ENCODE data around the gene INPP4B. TPM values are rescaled to one million over a fixed set of nuclear protein-coding genes. Genes with fewer than 3 reads are reported as not detected.

INPP4B gene
- total RNA-seq, 1 donor from 2014 or later, result 84.9 TPM

GRCh38 chr4:142348613-142349021 is 497.5 kb downstream of the INPP4B start:
- DNase-seq (ENCODE audit: low spot score), result no peak

DNA sequence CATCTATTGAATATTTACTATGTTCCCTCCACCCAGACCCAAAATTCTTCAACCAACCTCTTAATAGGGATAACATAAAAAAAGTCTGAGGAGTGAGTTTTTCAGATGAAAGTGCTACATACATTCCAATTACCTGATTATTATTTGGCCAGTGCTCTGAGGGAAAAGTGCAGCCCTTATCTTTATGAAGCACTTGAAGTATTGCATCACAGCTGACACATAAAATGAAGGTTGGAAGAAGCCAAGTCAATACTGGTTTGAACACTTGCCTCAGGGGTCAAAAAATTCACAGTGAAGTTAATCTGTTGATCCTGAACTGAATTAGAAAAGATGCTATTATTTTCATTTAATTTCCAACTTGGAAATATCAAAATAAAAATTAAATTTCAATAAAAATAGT is 498.9 kb downstream of the INPP4B start:
- DNase-seq (ENCODE audit: low spot score), result no peak

- no peak for DNase-seq (ENCODE audit: low spot score)
Measured at GRCh38 chr4:142345924-142346323, 500.2 kb downstream of the INPP4B start.

- no peak for DNase-seq (ENCODE audit: low spot score)
Measured at GRCh38 chr4:142341268-142341667, 504.8 kb downstream of the INPP4B start.

DNA sequence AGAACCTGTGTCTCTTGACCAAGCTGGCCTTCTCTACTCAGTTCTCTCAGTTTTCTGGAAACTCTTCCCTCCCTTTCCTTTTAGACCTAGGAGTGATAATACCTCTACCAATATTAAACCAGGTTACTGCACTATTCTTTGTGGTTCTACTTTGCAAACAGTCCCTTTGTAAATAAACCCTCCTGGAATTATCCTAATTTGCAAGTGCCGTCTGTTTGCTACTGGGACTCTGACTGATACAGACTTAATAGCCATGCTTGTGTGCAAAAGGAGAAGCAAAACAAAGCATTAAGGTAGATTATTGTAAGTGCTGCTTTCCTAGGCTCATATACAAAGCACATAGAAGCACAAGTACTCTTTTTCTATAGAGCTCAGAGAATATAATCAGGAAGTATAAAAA is 507.0 kb downstream of the INPP4B start:
- DNase-seq (ENCODE audit: low spot score), result no peak

DNA sequence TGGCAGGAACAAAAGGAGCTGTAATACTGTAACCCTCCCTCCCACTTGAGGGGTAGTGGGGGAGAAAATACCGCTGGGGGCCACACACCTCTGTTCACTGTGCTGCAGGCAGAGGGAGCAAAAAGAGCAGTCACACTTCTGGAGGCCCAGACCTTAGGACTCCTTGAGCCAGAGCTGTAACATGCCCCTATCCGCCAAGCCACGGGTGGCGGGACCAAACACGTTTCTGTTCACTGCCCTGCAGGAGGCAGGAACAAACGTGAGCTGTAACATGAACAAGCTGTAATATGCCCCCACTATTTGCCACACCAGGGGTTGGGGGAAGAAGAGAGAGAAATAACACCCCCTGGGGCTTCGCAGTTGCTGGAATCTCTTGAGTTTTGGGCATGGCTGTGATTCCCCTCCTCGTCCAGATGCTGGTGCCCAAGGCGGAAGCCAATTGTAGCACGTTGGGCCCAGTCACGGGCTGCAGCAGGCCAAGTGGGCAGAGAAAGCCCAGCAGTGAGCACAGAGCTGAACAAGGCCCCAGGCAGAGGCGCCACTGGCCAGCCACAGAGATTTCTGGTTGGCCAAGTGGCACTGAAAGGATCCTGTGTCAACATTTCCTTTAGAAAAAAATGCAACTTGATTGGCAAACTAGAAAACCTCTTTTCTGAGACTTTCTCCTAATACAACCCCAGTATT is 509.7 kb downstream of the INPP4B start:
- no peak for DNase-seq (ENCODE audit: low spot score)

DNA sequence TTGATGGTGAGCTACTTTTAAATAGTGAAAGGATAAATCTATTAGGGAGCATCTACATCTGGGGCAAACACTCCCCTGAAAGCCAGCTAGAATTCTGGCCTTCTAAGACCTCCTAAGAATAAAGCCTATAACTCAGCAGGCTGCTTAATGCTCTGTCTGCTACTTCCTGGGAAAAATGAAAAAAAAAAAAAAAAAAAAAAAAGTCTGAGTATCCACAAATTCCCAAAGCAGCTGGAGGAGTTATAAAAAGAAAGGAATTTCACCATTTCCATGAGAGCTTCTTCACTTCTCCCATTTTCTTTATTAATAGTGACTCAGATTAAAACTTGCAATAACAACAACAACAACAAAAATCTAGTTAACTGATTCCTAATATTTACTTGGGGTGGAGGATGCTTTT is 511.2 kb downstream of the INPP4B start:
- no peak for DNase-seq (ENCODE audit: low spot score)

DNA sequence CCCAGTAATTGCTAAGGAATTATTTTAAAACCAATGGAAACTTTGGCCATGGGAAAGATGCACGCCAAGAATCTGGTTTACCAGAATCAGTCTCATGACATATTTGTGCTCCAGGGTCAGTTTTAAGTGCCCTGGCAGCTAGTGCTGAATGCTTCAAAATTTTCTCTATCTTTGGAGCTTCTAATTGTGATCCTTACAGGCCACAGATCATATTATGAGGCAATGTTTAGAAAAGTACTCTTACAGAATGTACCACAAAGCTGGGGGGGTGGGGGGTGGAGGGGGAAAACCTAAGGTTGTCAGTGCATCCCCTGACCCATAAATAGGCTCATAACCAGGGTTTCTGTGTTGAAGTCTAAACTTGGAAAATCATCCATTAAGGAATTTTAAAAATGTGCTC is 514.5 kb downstream of the INPP4B start:
- DNase-seq (ENCODE audit: low spot score), result no peak

DNA sequence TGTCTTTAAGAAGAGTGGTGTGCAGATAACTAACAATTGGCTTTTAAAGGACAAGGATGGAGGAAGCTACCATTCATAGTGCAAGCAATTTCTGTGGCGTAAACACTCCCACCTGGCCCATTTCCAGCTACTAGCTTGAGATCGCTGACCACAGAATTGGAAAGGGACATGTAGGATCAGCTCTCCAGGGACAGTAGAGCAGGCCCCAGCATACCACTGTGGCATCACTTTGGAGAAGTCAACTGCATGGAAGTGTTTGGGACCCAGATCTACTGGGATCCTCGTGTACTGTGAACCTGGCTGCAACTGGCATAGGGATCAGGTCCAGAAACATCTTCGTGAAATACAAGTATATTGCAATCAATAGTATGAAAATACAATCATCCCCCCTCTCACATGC is 515.0 kb downstream of the INPP4B start:
- no peak for DNase-seq (ENCODE audit: low spot score)

DNA sequence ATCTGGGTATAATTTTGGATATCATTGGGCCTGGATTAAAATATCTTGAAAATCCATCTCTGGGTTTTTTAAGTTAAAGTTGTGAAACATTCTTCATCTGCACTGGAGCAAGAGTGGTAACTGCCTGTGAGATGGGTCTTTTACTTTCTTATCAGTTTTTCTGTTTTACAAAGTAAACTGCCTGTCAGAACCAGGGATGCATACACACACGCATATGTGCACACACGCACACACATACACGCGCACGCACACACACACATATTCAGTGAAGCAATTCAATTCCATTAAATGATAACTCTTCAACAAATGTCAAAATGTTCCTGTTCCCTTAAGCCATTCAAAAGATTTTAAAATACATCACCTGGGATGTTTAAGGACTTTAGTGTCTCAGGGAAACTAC is 515.8 kb downstream of the INPP4B start:
- DNase-seq (ENCODE audit: low spot score), result no peak

- DNase-seq (ENCODE audit: low spot score), result no peak
Measured at GRCh38 chr4:142329313-142329712, 516.8 kb downstream of the INPP4B start.

GRCh38 chr4:142326181-142326580 is 519.9 kb downstream of the INPP4B start:
- DNase-seq (ENCODE audit: low spot score), result no peak

- no peak for DNase-seq (ENCODE audit: low spot score)
Measured at GRCh38 chr4:142324572-142324971, 521.5 kb downstream of the INPP4B start.

GRCh38 chr4:142322996-142323395 is 523.1 kb downstream of the INPP4B start:
- no peak for DNase-seq (ENCODE audit: low spot score)

- no peak for DNase-seq (ENCODE audit: low spot score)
Measured at GRCh38 chr4:142318280-142318679, 527.8 kb downstream of the INPP4B start.

DNA sequence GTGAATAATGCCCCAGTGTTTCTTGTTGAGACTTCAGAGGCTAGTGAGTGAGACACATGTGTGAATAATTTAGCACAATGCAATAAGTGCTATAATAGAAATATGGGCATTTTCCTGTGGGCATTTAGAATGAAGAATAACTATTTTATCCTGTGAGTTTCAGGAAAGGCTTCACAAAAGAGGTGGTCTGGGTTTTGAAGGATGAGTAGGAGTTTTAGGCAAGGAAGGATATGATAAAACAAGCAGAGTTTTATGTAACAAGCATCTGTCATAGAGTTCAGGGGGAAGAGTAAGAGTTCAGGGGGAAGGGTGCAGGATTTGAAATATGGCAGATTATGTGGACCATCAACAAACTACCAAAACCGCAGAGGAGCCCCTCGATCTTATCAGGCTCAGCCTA is 529.2 kb downstream of the INPP4B start:
- no peak for DNase-seq (ENCODE audit: low spot score)

DNA sequence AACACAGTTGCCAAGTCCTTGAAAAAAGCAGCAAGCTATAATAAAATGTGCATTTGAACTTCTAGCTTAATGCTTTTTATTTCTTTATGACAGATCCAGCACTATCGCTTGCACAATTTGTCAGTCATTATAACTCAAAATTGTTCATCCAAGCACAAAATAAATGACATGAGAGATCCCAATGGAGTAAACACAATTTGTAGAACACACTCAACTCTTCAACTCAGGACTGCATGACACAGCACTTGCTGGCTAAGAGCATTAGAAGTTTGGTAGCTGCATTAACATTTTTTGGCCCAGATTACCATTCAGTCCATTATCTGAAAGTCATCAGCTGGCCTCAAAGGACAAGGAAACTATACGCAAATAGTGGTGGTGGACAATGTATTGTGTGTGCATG is 530.1 kb downstream of the INPP4B start:
- no peak for DNase-seq (ENCODE audit: low spot score)

DNA sequence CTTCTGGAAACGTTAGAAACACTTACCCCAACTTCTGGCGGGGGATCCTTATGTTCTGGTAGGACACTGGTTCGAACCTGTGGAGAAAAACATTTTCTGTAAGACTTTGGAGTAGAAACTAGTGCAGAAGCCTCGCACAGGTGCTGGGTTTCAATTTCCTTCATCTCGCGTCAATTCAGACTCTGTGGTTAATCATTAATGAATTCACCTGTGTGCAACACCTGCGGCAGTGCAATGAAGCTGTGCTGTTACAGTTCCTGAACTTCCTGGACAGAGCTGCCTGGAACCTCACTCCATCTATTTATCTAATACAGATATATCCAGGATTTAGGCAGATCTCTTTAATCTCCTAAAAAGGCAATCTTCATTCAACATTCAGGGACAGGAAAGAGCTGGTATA is 531.4 kb downstream of the INPP4B start:
- no peak for DNase-seq (ENCODE audit: low spot score)

GRCh38 chr4:142314247-142314646 is 531.9 kb downstream of the INPP4B start:
- DNase-seq (ENCODE audit: low spot score), result no peak

GRCh38 chr4:142312391-142312790 is 533.7 kb downstream of the INPP4B start:
- no peak for DNase-seq (ENCODE audit: low spot score)

DNA sequence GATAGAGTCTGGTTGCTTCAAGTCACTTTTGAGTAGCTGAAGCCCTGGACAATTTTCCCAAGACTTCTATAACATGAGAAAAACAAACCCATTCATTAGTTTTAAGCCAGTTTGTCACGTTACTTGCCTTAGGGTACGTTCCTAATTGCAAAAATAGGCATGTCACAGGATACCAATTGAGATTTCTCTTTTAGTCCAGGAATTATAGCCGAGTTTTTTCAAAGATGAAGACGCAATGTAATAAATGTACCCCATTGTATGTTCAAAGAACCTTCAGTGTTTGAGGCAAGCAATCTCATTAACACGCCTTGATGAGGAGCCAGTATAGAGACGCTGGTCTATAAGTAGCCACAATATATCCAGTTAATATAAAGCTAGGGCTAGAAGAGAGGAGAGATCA is 534.2 kb downstream of the INPP4B start:
- DNase-seq (ENCODE audit: low spot score), result no peak

DNA sequence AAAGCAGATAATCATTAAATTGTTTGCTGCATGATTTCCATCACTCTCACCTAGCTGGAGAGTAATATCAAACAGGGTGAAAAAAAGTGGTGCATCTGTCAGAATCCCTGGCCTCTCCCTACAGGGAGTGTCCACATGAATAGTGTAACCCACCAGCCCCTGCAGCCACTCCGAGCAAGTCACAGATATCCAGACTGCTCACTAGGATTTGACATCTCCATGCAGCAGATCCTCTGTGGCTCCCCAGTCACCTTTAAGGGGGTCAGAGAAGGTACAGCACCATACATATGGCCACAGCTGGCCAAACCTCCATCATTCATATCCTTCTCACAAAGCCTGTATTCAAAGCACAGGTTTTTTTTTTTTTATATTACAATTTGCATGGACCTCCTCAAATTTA is 536.3 kb downstream of the INPP4B start:
- no peak for DNase-seq (ENCODE audit: low spot score)

DNA sequence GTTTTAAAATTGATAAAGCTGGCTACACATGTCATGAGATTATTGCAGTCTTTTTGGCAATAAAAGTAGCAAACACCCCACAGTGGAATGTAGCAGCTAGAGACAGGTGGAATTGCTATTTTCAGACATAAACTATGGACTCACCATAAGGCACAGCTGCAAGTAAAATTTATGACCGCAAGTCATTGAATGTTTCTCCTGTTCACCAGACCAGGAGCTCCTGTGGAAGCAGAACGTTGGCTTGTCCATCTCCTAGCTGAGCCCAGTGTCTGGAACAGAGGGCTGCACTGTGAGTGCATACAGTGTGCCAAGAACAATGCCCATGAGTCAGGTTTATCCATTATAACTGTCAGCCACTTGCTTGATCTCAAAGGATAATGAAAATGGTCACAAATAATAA is 538.2 kb downstream of the INPP4B start:
- DNase-seq (ENCODE audit: low spot score), result no peak

- DNase-seq (ENCODE audit: low spot score), result no peak
Measured at GRCh38 chr4:142297313-142297712, 548.8 kb downstream of the INPP4B start.
